Mesothelial cell of epicardium (in vitro differentiated cells): ENCODE results near the gene DNAAF6. TPM values are rescaled to one million over a fixed set of nuclear protein-coding genes. Genes with fewer than 3 reads are reported as not detected.
A peak's percentile ranks its signal among the peaks of the same experiment; 100 is the strongest.
"Not testable (repeated sequence)": the region's sequence is repeated elsewhere in the genome, so short reads cannot be mapped to it uniquely, and the experiment has no call there.

Source experiments
- DNase-seq, 2 experiments: peaks; one replicate each; pipeline ENCODE4 v3.0.0; 2021; ENCODE audit warnings: low spot score in 2 of 2; ENCODE audit not compliant: unreplicated experiment in 2 of 2
- H3K27ac Mint-ChIP-seq: 2 replicates; pipeline ENCODE4 v1.8.0; 2021; ENCODE audit warnings: mixed read lengths
- H3K27me3 Mint-ChIP-seq: 2 replicates; pipeline ENCODE4 v1.8.0; 2021; ENCODE audit warnings: low read depth, mixed read lengths
- H3K36me3 Mint-ChIP-seq: 2 replicates; pipeline ENCODE4 v1.8.0; 2021; ENCODE audit warnings: mixed read lengths
- H3K4me1 Mint-ChIP-seq: 2 replicates; pipeline ENCODE4 v1.8.0; 2021; ENCODE audit warnings: mixed read lengths
- H3K4me3 Mint-ChIP-seq: 2 replicates; pipeline ENCODE4 v1.8.0; 2021; ENCODE audit warnings: mild to moderate bottlenecking, moderate library complexity, mixed read lengths
- H3K9me3 Mint-ChIP-seq: 2 replicates; pipeline ENCODE4 v1.8.0; 2021; ENCODE audit warnings: mixed read lengths
- total RNA-seq: library from RNA; stranded (reverse); gene quantifications from 3 replicates; pipeline ENCODE4 v1.2.1, GENCODE V29; 2021
- TF ChIP-seq, protein P1 (sequence below): fragments of 200-600 bp; sonication (generic); IDR thresholded peaks from one replicate; pipeline ENCODE4 v1.5.0; 2021; ENCODE audit warnings: antibody characterized with exemption; ENCODE audit not compliant: unreplicated experiment

The DNAAF6 gene
- total RNA-seq, 1 donor from 2014 or later, result not detected

DNA sequence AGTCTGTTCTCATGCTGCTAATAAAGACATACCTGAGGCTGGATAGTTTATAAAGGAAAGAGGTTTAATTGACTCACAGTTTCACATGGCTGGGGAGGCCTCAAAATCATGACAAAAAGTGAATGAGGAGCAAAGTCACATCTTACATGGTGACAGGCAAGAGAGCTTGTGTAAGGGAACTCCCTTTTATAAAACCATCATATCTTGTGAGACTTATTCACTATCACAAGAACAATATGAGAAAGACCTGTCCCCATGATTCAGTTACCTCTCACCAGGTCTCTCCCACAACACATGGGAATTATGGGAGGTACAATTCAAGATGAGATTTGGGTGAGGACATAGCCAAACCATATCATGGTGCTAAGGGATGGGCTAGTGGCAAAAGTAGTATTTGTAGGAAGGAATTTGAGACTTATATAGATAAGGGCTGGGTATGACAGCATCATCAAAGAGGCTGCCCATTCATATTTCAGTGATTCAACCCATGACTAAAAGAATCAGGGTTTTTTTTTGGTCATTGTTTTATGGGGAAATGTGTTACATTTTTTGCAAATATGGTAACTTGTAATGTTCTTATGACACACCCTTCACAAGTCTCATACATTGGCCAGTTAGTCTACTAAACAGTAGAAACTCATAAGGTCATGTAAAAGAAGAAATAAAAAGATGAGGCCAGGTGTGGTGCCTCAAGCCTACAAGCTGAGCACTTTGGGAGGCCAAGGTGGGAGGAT, 34.9 kb upstream of the DNAAF6 start:
- peaks cover 28% of the 10 kb centered on the region for H3K9me3 Mint-ChIP-seq
- no peaks in the 10 kb centered on the region for H3K4me1 Mint-ChIP-seq
- no peak for DNase-seq
- no peaks in the 10 kb centered on the region for H3K36me3 Mint-ChIP-seq
- TF ChIP-seq, protein P1, sequence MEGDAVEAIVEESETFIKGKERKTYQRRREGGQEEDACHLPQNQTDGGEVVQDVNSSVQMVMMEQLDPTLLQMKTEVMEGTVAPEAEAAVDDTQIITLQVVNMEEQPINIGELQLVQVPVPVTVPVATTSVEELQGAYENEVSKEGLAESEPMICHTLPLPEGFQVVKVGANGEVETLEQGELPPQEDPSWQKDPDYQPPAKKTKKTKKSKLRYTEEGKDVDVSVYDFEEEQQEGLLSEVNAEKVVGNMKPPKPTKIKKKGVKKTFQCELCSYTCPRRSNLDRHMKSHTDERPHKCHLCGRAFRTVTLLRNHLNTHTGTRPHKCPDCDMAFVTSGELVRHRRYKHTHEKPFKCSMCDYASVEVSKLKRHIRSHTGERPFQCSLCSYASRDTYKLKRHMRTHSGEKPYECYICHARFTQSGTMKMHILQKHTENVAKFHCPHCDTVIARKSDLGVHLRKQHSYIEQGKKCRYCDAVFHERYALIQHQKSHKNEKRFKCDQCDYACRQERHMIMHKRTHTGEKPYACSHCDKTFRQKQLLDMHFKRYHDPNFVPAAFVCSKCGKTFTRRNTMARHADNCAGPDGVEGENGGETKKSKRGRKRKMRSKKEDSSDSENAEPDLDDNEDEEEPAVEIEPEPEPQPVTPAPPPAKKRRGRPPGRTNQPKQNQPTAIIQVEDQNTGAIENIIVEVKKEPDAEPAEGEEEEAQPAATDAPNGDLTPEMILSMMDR, result no peak
- H3K27ac Mint-ChIP-seq, result no peak overlapping the region
- no peaks in the 10 kb centered on the region for H3K27me3 Mint-ChIP-seq
- H3K4me3 Mint-ChIP-seq, result no peak overlapping the region

DNA sequence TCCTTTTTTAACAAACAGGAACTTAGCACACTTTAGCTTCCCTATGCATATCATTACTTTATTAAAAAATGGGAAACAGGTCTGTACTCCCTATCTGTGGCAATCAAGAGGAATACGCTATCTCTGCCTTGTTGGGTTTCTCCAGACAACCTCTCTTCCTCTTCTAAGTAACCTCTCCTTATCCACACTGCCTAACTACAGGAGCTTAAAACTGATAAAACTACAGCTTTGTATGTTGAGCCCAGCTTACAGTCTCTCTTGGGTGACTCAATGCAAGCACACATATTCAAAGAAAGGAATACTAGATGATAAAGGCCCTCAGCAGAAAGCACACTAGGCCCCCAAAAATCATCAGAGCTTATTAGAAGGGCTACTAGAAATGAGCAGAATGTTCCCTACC, 9.1 kb upstream of the DNAAF6 start:
- H3K27me3 Mint-ChIP-seq, result no peaks in the 10 kb centered on the region
- no peak overlapping the region for H3K4me3 Mint-ChIP-seq
- peaks cover 19% of the 10 kb centered on the region for H3K9me3 Mint-ChIP-seq
- DNase-seq, result no peak
- H3K36me3 Mint-ChIP-seq, result no peaks in the 10 kb centered on the region
- H3K4me1 Mint-ChIP-seq, result no peaks in the 10 kb centered on the region
- TF ChIP-seq, protein P1, result no peak
- H3K27ac Mint-ChIP-seq, result no peak overlapping the region

GRCh38 chrX:107198074-107198473, 8.3 kb upstream of the DNAAF6 start:
- H3K27ac Mint-ChIP-seq, DNase-seq, H3K36me3 Mint-ChIP-seq, H3K4me1 Mint-ChIP-seq, H3K27me3 Mint-ChIP-seq, H3K4me3 Mint-ChIP-seq: not testable (repeated sequence)
- peaks cover 19% of the 10 kb centered on the region for H3K9me3 Mint-ChIP-seq

DNA sequence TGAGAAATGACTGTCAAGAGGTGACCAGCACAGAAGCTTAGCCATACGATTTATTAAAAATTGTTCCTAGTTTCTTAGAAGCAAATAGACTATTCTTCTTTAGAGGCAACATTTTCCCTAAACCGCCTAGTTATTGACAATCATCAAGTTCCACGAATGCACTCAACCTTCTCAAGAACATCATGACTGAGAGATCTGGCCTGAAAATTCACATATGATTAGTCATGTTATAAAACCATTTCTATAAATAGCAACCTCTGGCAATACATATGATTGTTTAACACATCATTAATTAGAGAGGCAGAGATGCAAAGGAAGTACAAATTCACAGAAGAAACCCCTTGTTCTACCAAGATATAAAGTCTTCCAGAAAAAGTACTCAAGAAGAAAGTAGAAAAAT, 6.9 kb upstream of the DNAAF6 start:
- H3K4me1 Mint-ChIP-seq, result no peaks in the 10 kb centered on the region
- H3K9me3 Mint-ChIP-seq, result peaks cover 19% of the 10 kb centered on the region
- no peaks in the 10 kb centered on the region for H3K36me3 Mint-ChIP-seq
- H3K27me3 Mint-ChIP-seq, result no peaks in the 10 kb centered on the region
- no peak overlapping the region for H3K4me3 Mint-ChIP-seq
- TF ChIP-seq, protein P1, result no peak
- DNase-seq, result no peak
- no peak overlapping the region for H3K27ac Mint-ChIP-seq

DNA sequence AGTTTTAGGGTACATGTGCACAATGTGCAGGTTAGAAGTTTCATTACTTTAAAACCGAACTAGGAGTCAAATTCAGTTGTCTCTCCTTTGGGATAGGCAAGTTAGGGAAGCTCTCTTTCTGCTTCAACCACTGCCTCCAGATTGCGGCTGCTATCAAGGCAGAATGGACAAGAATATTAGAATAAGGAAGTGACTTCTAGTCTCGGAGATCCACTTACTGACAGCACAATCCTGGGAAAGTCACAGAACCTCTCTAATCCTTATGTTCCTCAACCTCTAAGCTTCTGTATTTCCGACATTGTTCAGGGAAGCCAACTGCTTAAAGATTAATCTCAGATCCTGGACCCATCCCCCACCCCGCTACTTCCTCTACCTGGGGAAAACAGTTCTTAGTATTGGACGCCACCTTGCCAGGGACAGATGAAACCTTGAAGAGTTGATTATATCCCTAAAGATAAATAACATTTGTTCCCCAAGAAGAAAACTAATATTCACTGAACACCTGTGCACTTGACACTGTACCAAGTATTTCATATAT, 2.3 kb upstream of the DNAAF6 start:
- peaks cover 6% of the 10 kb centered on the region for H3K9me3 Mint-ChIP-seq
- H3K27ac Mint-ChIP-seq, result no peak overlapping the region

DNA sequence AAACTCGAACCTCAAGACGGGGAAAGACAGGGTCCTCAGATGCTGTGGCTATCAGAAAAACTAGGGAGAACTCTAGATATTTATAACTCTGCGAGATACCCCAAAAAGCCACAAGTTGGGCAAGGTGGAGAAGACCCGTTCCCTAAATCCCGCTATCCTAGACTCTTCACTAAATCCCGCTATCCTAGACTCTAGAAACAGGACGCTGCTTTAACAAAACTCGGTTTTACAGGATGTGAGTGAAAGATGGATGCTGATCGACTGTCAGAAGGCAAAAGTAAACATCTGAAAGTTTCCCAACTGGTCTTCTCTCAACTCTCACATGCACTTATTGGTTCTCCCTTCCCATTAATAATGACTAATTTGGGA, 270 bp downstream of the DNAAF6 start:
- peaks cover 6% of the 10 kb centered on the region for H3K4me1 Mint-ChIP-seq
- H3K4me3 Mint-ChIP-seq, result peak overlapping the region; percentile 79
- no peak overlapping the region for H3K27ac Mint-ChIP-seq

More for the DNA sequence above, 2.3 kb upstream of the DNAAF6 start:
- H3K4me3 Mint-ChIP-seq, result no peak overlapping the region
- H3K4me1 Mint-ChIP-seq, result peaks cover 6% of the 10 kb centered on the region
- no peaks in the 10 kb centered on the region for H3K36me3 Mint-ChIP-seq
- no peaks in the 10 kb centered on the region for H3K27me3 Mint-ChIP-seq
- TF ChIP-seq, protein P1, result no peak
- DNase-seq, result no peak

More for the DNA sequence above, 270 bp downstream of the DNAAF6 start:
- Mint-ChIP-seq H3K36me3 (no peaks in the 10 kb centered on the region), H3K27me3 (no peaks in the 10 kb centered on the region), H3K9me3 (peaks cover 5% of the 10 kb centered on the region)
- TF ChIP-seq, protein P1, result no peak
- DNase-seq, result no peak
